Measurements from ENCODE around the gene PPFIA3. TPM values are rescaled to one million over a fixed set of nuclear protein-coding genes. Genes with fewer than 3 reads are reported as not detected.

The PPFIA3 gene
- total RNA-seq, 1 experiment from 2014 or later, result 56.3 TPM

GRCh38 chr19:49153167-49153809 lies 33.9 kb downstream of the PPFIA3 start:
- Histone ChIP-seq H3K79me2 (ENCODE audit: low read length) (peaks cover 6% of the 10 kb centered on the region), H3K4me1 (ENCODE audit: insufficient read depth, low read length) (peaks cover 31% of the 10 kb centered on the region), H3K9ac (ENCODE audit: low read length) (no peak overlapping the region), H3K4me3 (ENCODE audit: low read length) (no peak overlapping the region), H3K4me2 (ENCODE audit: low read length) (no peak overlapping the region), H4K20me1 (ENCODE audit: low read length) (no peaks in the 10 kb centered on the region), H3K36me3 (ENCODE audit: low read depth, low read length) (no peaks in the 10 kb centered on the region), H3K9me3 (ENCODE audit: low read length) (no peaks in the 10 kb centered on the region), H3K27ac (ENCODE audit: low read length) (no peak overlapping the region), H2AFZ (ENCODE audit: low read length) (no peak overlapping the region), H3K9me2 (replicated peaks; ENCODE audit: low read length) (no peaks in the 10 kb centered on the region), H3K27me3 (ENCODE audit: low read length) (no peaks in the 10 kb centered on the region), H3F3A (ENCODE audit: low read length, unreplicated experiment) (no peaks in the 10 kb centered on the region)
- POLR2A ChIA-PET (ENCODE audit: unreplicated experiment), result no interaction called here
- no peak for TF ChIP-seq CTCF (conservative IDR thresholded peaks at IDR 0.05; ENCODE audit: low read depth, low read length)
- intact Hi-C loops (cut with micrococcal nuclease), result no loop called here
- CTCF ChIA-PET, result no interaction called here
- no peak for ATAC-seq
- DNase-seq, result no peak
- BruUV-seq (replicated peaks), result no TSS peak

DNA sequence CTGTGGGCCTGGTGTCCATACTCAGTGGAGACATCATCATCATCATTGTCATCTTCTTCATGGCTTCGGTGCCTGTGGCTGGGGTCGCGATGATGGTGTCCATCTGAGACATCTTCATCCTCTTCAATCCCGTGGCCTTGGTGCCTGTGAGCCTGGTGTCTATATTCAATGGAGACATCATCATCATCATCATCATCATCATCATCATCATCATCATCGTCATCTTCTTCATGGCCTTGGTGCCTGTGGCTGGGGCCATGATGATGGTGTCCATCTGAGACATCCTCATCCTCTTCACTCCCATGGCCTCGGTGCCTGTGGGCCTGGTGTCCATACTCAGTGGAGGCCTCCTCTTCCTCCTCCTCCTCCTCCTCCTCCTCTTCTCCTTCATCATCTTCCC lies 34.9 kb downstream of the PPFIA3 start:
- POLR2A ChIA-PET (ENCODE audit: unreplicated experiment), result no interaction called here
- no peak overlapping the region for H3K27ac ChIP-seq (ENCODE audit: low read length)
- no peak overlapping the region for H3K4me2 ChIP-seq (ENCODE audit: low read length)
- H3K9me2 ChIP-seq (replicated peaks; ENCODE audit: low read length), result no peaks in the 10 kb centered on the region
- no peak overlapping the region for H3K9ac ChIP-seq (ENCODE audit: low read length)
- no TSS peak for BruUV-seq (replicated peaks)
- TF ChIP-seq CTCF (conservative IDR thresholded peaks at IDR 0.05; ENCODE audit: low read depth, low read length), result no peak
- no peak for TF ChIP-seq EZH2phosphoT487 (IDR thresholded peaks at IDR 0.05; ENCODE audit: borderline replicate concordance, low read length)
- no peak for TF ChIP-seq EZH2 (IDR thresholded peaks at IDR 0.05; ENCODE audit: low read length, unreplicated experiment)
- no peaks in the 10 kb centered on the region for H3K9me3 ChIP-seq (ENCODE audit: low read length)
- peaks cover 12% of the 10 kb centered on the region for H3K79me2 ChIP-seq (ENCODE audit: low read length)
- H3F3A ChIP-seq (ENCODE audit: low read length, unreplicated experiment), result no peaks in the 10 kb centered on the region
- CTCF ChIA-PET, result no interaction called here
- no peaks in the 10 kb centered on the region for H4K20me1 ChIP-seq (ENCODE audit: low read length)
- H3K36me3 ChIP-seq (ENCODE audit: low read depth, low read length), result no peaks in the 10 kb centered on the region
- no peak for DNase-seq
- intact Hi-C loops (cut with micrococcal nuclease), result no loop called here
- no peak overlapping the region for H3K4me3 ChIP-seq (ENCODE audit: low read length)
- peaks cover 28% of the 10 kb centered on the region for H3K4me1 ChIP-seq (ENCODE audit: insufficient read depth, low read length)
- H2AFZ ChIP-seq (ENCODE audit: low read length), result no peak overlapping the region
- ATAC-seq, result no peak
- H3K27me3 ChIP-seq (ENCODE audit: low read length), result no peaks in the 10 kb centered on the region

GRCh38 chr19:49155005-49155819 lies 35.9 kb downstream of the PPFIA3 start, which contains the start of gene HRC:
HRC (minus strand) TSS chr19:49155396; CDS start chr19:49155237, 159 bp downstream.
- TF ChIP-seq EZH2 (IDR thresholded peaks at IDR 0.05; ENCODE audit: low read length, unreplicated experiment) (no peak), CTCF (conservative IDR thresholded peaks at IDR 0.05; ENCODE audit: low read depth, low read length) (no peak), EZH2phosphoT487 (IDR thresholded peaks at IDR 0.05; ENCODE audit: borderline replicate concordance, low read length) (no peak)
- no peak within 1 kb of the TSS for H2AFZ ChIP-seq (ENCODE audit: low read length)
- H3K79me2 ChIP-seq (ENCODE audit: low read length), result peaks cover 12% of the 10 kb centered on the region
- peaks cover 21% of the 10 kb centered on the region for H3K4me1 ChIP-seq (ENCODE audit: insufficient read depth, low read length)
- DNase-seq, result no peak
- H3K27ac ChIP-seq (ENCODE audit: low read length), result no peak within 1 kb of the TSS
- no peak within 1 kb of the TSS for H3K9ac ChIP-seq (ENCODE audit: low read length)
- H3F3A ChIP-seq (ENCODE audit: low read length, unreplicated experiment), result no peaks in the 10 kb centered on the region
- H4K20me1 ChIP-seq (ENCODE audit: low read length), result no peaks in the 10 kb centered on the region
- no peaks in the 10 kb centered on the region for H3K36me3 ChIP-seq (ENCODE audit: low read depth, low read length)
- no peak for ATAC-seq
- intact Hi-C loops (cut with micrococcal nuclease), result no loop called here
- ChIA-PET CTCF (interaction anchor here (0.7 kb wide), 1 partner anchor 162 kb away, joined by 4 read pairs; the partner anchor contains the start of genes GYS1 and RUVBL2), POLR2A (ENCODE audit: unreplicated experiment) (no interaction called here)
- no peaks in the 10 kb centered on the region for H3K27me3 ChIP-seq (ENCODE audit: low read length)
- no TSS peak for BruUV-seq (replicated peaks)
- no peak within 1 kb of the TSS for H3K4me2 ChIP-seq (ENCODE audit: low read length)
- H3K9me3 ChIP-seq (ENCODE audit: low read length), result no peaks in the 10 kb centered on the region
- H3K9me2 ChIP-seq (replicated peaks; ENCODE audit: low read length), result no peaks in the 10 kb centered on the region
- no peak within 1 kb of the TSS for H3K4me3 ChIP-seq (ENCODE audit: low read length)

Data from PC-3 (cell line).